ENCODE measurements around the gene FGFR3. TPM values are rescaled to one million over a fixed set of nuclear protein-coding genes. Genes with fewer than 3 reads are reported as not detected.

The FGFR3 gene
- total RNA-seq, 1 experiment from 2014 or later = 8.9 TPM

DNA sequence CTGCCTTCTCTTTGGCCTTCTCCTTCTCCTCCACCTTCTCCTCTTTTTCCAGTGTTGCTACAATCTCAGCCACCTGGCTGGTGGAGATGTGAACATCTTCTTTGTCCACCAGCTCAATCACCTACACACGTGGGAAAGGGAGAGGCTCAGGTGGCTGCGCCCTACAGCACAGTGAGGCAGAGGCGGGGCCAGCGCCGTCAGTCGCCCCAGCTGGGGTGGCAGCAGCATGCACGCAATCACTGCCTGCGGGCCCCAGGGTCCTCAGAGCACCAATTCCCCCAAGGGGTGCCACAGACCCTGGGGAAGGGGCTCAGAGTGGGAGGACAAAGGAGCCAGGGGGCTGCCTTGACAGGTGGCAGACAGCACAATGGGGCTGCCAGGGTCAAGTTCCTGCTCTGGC lies 21.4 kb downstream of the FGFR3 start:
- H3K4me3 ChIP-seq = no peak overlapping the region
- DNase-seq = no peak
- no peaks in the 10 kb centered on the region for H3K9me3 ChIP-seq
- peaks cover 5% of the 10 kb centered on the region; the same call in 1 of the 2 replicates for H3K36me3 ChIP-seq
- no peaks in the 10 kb centered on the region for H3K27me3 ChIP-seq

GRCh38 chr4:1815096-1815996 lies 22.3 kb downstream of the FGFR3 start:
- H3K36me3 ChIP-seq = peaks cover 5% of the 10 kb centered on the region; the same call in 1 of the 2 replicates
- no peaks in the 10 kb centered on the region for H3K27me3 ChIP-seq
- H3K9me3 ChIP-seq = no peaks in the 10 kb centered on the region
- no peak for DNase-seq
- H3K4me3 ChIP-seq = no peak overlapping the region

GRCh38 chr4:1815997-1816860 lies 23.1 kb downstream of the FGFR3 start:
- no peak for DNase-seq
- Histone ChIP-seq H3K9me3 (no peaks in the 10 kb centered on the region), H3K27me3 (no peaks in the 10 kb centered on the region), H3K4me3 (no peak overlapping the region), H3K36me3 (peaks cover 5% of the 10 kb centered on the region; the same call in 1 of the 2 replicates)

DNA sequence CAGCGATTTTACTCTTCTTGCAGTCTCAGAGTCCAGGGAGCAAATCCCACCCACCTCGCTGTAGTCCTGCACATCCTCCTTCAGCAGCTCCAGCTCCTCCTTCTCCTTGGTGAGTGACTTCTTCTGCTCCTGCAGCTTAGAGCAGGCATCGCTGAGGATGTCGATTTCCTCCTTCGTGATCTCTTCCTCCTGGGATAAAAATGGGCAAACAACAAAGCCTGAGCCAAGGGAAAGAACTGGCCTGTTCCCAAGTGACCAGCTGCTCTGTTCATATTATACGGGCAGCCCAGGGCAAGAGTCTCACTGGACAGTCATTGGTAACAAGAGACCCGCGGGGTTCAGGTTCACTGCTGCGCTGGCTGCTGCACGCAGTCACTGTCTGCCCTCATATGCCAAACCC lies 26.2 kb downstream of the FGFR3 start:
- no peak overlapping the region for H3K4me3 ChIP-seq
- no peaks in the 10 kb centered on the region for H3K9me3 ChIP-seq
- DNase-seq = no peak
- peaks cover 5% of the 10 kb centered on the region; the same call in 1 of the 2 replicates for H3K36me3 ChIP-seq
- no peaks in the 10 kb centered on the region for H3K27me3 ChIP-seq

DNA sequence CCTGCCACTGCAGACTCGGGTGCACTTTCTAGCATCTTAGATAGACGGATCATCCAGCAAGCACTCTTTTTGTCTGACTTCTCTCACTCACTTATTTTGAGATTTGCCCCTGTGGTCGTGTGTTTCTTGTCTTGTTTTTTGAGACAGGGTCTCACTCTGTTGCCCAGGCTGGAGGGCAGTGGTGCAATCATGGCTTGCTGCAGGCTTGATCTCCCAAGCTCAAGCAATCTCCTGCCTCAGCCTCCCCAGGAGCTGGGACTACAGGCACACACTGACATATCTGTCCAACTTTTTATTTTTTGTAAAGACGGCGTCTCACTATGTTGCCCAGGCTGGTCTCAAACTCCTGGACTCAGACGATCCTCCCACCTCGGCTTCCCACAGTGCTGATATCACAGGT lies 26.7 kb downstream of the FGFR3 start:
- Histone ChIP-seq H3K9me3 (no peaks in the 10 kb centered on the region), H3K4me3 (no peak overlapping the region), H3K36me3 (peaks cover 4% of the 10 kb centered on the region; the same call in 1 of the 2 replicates), H3K27me3 (no peaks in the 10 kb centered on the region)
- DNase-seq = no peak

DNA sequence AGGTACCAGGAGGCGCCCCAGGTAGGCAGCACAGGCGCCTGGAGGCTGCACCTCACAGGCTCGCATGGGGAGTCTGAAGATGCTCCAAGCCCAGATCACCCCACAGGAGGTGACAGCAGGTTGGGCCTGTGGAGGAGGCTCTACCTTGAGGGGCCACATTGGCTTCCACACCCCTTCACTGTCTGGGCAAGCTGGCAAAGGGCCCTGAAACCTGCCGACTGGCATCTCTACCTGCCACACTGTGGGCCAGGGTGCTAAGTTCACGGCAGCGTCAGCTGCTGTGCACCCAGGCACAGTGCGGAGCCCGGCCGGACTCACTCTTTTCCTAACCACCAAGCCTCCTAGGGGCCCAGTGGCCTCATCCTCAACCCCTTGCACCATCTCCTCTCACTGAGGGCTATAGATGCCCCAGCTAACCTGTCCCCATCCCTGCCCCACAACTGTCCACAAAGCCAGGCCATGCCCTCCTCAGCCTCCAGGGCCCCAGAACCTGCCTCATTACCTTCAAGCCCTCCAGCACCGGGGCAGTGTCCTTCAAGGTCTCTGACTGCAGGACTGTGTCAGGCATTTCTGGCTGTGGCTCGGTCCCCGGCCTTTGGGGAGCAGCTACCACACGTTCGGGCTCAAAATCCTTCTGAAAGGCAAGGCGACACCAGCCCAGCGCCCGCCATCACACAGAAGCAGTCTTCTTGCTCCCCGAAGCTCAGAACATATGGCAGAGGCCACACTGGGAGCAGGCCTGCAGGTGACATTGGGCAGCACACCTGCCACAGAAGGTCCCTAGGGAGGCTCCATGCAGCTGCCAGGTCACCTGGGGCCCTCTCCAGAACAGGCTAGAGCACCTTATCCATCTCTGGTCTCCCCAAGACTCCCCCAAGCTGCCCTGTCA lies 28.8 kb downstream of the FGFR3 start:
- no peaks in the 10 kb centered on the region; the same call in 1 of the 2 replicates for H3K36me3 ChIP-seq
- H3K4me3 ChIP-seq = no peak overlapping the region
- DNase-seq = no peak
- H3K27me3 ChIP-seq = no peaks in the 10 kb centered on the region
- H3K9me3 ChIP-seq = no peaks in the 10 kb centered on the region

GRCh38 chr4:1822568-1823544 lies 29.8 kb downstream of the FGFR3 start:
- Histone ChIP-seq H3K36me3 (no peaks in the 10 kb centered on the region; the same call in 1 of the 2 replicates), H3K9me3 (no peaks in the 10 kb centered on the region), H3K4me3 (no peak overlapping the region), H3K27me3 (no peaks in the 10 kb centered on the region)
- DNase-seq = no peak

- Histone ChIP-seq H3K9me3 (no peaks in the 10 kb centered on the region), H3K4me3 (no peak overlapping the region), H3K36me3 (no peaks in the 10 kb centered on the region; the same call in 1 of the 2 replicates), H3K27me3 (no peaks in the 10 kb centered on the region)
- no peak for DNase-seq
Measured at GRCh38 chr4:1823545-1823932, 30.4 kb downstream of the FGFR3 start.

- H3K36me3 ChIP-seq = no peaks in the 10 kb centered on the region; the same call in 1 of the 2 replicates
Measured at GRCh38 chr4:1824746-1825145, 31.7 kb downstream of the FGFR3 start.

GRCh38 chr4:1825326-1825725 lies 32.2 kb downstream of the FGFR3 start:
- H3K4me3 ChIP-seq = no peak overlapping the region
- no peak for DNase-seq
- no peaks in the 10 kb centered on the region; the same call in 1 of the 2 replicates for H3K36me3 ChIP-seq
- H3K27me3 ChIP-seq = no peaks in the 10 kb centered on the region
- H3K9me3 ChIP-seq = no peaks in the 10 kb centered on the region

More at GRCh38 chr4:1824746-1825145, 31.7 kb downstream of the FGFR3 start:
- no peak for DNase-seq
- H3K27me3 ChIP-seq = no peaks in the 10 kb centered on the region
- no peak overlapping the region for H3K4me3 ChIP-seq
- H3K9me3 ChIP-seq = no peaks in the 10 kb centered on the region

DNA sequence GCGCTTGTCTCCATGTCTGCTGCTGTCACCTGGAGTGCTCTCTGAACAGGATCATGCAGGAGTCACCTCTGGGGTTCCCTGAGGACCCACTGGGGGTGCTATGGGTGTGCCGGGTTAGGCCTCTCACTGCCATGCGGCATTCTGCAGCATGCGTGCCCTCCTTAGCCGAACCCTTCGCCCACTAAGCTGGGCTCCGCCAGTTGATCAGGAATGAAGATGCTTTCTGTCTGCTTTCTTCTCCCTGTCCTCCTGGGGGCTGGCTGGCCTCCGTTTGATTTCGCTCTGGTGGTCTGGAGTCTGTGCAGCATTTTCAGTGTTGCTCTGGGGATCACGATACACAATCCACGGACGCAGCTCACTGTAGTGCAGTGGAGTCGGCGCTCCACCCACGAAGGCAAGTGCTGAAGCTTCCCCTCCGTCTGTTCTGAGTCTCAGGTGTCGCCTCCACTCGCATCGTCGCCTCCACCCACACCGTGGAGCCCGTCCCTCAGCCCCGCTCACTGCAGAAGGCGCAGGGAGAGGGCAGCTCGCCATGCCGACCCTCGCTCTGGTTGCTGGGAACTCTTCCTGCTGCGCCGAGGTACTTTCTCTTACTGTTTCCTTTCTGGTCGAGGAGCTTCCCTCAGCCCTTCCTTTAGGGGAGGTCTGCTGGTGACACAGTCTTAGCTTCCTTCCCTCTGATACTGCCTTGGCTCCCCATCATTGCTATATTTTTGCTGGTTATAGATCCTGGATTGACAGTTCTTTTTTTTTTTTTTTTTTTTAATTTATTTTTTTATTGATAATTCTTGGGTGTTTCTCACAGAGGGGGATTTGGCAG lies 33.6 kb downstream of the FGFR3 start:
- H3K36me3 ChIP-seq = no peaks in the 10 kb centered on the region; the same call in 1 of the 2 replicates
- H3K27me3 ChIP-seq = no peaks in the 10 kb centered on the region
- no peaks in the 10 kb centered on the region for H3K9me3 ChIP-seq
- no peak for DNase-seq
- no peak overlapping the region for H3K4me3 ChIP-seq

GRCh38 chr4:1830234-1830633 lies 37.1 kb downstream of the FGFR3 start:
- Histone ChIP-seq H3K4me3 (no peak overlapping the region), H3K36me3 (peaks cover 5% of the 10 kb centered on the region; the same call in 1 of the 2 replicates)
- no peak for DNase-seq

GRCh38 chr4:1830642-1831228 lies 37.6 kb downstream of the FGFR3 start:
- H3K27me3 ChIP-seq = no peaks in the 10 kb centered on the region
- H3K4me3 ChIP-seq = no peak overlapping the region
- DNase-seq = no peak
- H3K9me3 ChIP-seq = no peaks in the 10 kb centered on the region
- peaks cover 5% of the 10 kb centered on the region; the same call in 1 of the 2 replicates for H3K36me3 ChIP-seq

More at GRCh38 chr4:1830234-1830633, 37.1 kb downstream of the FGFR3 start:
- Histone ChIP-seq H3K9me3 (no peaks in the 10 kb centered on the region), H3K27me3 (no peaks in the 10 kb centered on the region)

DNA sequence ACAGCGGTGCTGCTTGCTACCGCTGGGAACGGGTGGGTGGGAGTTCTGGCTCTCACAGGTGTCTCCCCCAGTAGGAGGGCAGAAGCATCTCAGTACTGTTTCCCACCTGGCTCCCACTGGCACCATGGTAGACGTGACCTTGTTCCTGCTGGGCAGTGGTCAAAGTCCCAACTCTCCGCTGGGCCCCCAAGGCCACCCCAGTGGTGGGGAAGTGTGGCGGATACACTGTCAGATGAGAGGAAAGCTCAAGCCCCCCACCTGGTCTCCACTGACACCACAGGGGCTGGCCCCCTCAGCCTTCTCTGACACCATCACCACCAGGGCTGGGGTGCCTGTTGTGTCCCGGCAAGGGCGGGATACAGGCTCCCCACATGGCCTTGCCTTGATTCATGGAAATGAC lies 38.2 kb downstream of the FGFR3 start:
- DNase-seq = no peak
- Histone ChIP-seq H3K36me3 (peaks cover 9% of the 10 kb centered on the region; the same call in 1 of the 2 replicates), H3K27me3 (no peaks in the 10 kb centered on the region), H3K9me3 (no peaks in the 10 kb centered on the region), H3K4me3 (no peak overlapping the region)
